ENCODE data around the gene GAS2. TPM values are rescaled to one million over a fixed set of nuclear protein-coding genes. Genes with fewer than 3 reads are reported as not detected.

Gene GAS2
- polyA plus RNA-seq, 3 donors, result 0.86 to 1.00 (median 0.89) TPM

- WGBS (ENCODE audit: insufficient coverage), result no CpG with 5 or more reads among the region's 1 CpG
- H3K9ac ChIP-seq (ENCODE audit: insufficient read depth, low read length, poor library complexity, severe bottlenecking), result no peak overlapping the region
- H3K27me3 ChIP-seq (ENCODE audit: control insufficient read depth in 2 of 2, insufficient read depth in 2 of 2, low read length in 2 of 2), result peaks cover 33 to 46% of the 10 kb centered on the region in 2 donors
- no peak overlapping the region for H3K4me2 ChIP-seq (replicated peaks; ENCODE audit: extremely low read depth, low read length, poor library complexity, severe bottlenecking)
- H3K27ac ChIP-seq (ENCODE audit: low read depth in 1 of 2, low read length in 2 of 2), result no peak overlapping the region
- Mint-ChIP-seq H3K27ac (no peak overlapping the region), H3K9me3 (peaks cover 0 to 5% (median 2%) of the 10 kb centered on the region in 7 donors), H3K27me3 (ENCODE audit: low read depth in 3 of 3) (peaks cover 22 to 32% (median 26%) of the 10 kb centered on the region in 3 donors), H3K4me3 (no peak overlapping the region), H3K4me1 (peaks cover 4% of the 10 kb centered on the region), H3K36me3 (no peaks in the 10 kb centered on the region)
- H3K4me1 ChIP-seq (ENCODE audit: control insufficient read depth in 1 of 2, insufficient read depth in 2 of 2, low read length in 2 of 2), result no peaks in the 10 kb centered on the region
- no peaks in the 10 kb centered on the region for H3K9me3 ChIP-seq (replicated peaks in 1 of 2; ENCODE audit: control insufficient read depth in 1 of 2, insufficient read depth in 1 of 2, low read length in 2 of 2)
- no peaks in the 10 kb centered on the region for H3K79me2 ChIP-seq (ENCODE audit: insufficient read depth, low read length)
- H2AFZ ChIP-seq (ENCODE audit: insufficient read depth, low read depth, low read length, poor library complexity, severe bottlenecking), result no peak overlapping the region
- intact Hi-C loops (cut with micrococcal nuclease), result no loop called here
- no peaks in the 10 kb centered on the region for H4K20me1 ChIP-seq (ENCODE audit: insufficient read depth, low read length)
- no peak for TF ChIP-seq CTCF (IDR thresholded peaks at IDR 0.05)
- H3K4me3 ChIP-seq (replicated peaks in 1 of 3; ENCODE audit: low read depth in 2 of 3, low read length in 3 of 3), result no peak overlapping the region
- H3K36me3 ChIP-seq (replicated peaks in 1 of 2; ENCODE audit: control insufficient read depth in 1 of 2, insufficient read depth in 2 of 2, low read length in 2 of 2), result no peaks in the 10 kb centered on the region
- DNase-seq, result no peak
Measured at GRCh38 chr11:22670830-22671229, 4.4 kb downstream of the GAS2 start.

- intact Hi-C loops (cut with micrococcal nuclease), result no loop called here
- no peaks in the 10 kb centered on the region for H3K79me2 ChIP-seq (ENCODE audit: insufficient read depth, low read length)
- no peak overlapping the region for H3K4me2 ChIP-seq (replicated peaks; ENCODE audit: extremely low read depth, low read length, poor library complexity, severe bottlenecking)
- peaks cover 14 to 23% (median 17%) of the 10 kb centered on the region in 3 donors for H3K27me3 Mint-ChIP-seq (ENCODE audit: low read depth in 3 of 3)
- H3K9me3 Mint-ChIP-seq, result peaks cover 0 to 2% (median 0%) of the 10 kb centered on the region in 7 donors
- no peaks in the 10 kb centered on the region for H3K36me3 ChIP-seq (replicated peaks in 1 of 2; ENCODE audit: control insufficient read depth in 1 of 2, insufficient read depth in 2 of 2, low read length in 2 of 2)
- H3K9ac ChIP-seq (ENCODE audit: insufficient read depth, low read length, poor library complexity, severe bottlenecking), result no peak overlapping the region
- peaks cover 2% of the 10 kb centered on the region for H3K4me1 Mint-ChIP-seq
- 50% methylated on average over 1 of the region's 2 CpGs for WGBS (ENCODE audit: insufficient coverage)
- H3K27ac ChIP-seq (ENCODE audit: low read depth in 1 of 2, low read length in 2 of 2), result no peak overlapping the region
- H3K4me3 Mint-ChIP-seq, result no peak overlapping the region
- no peak overlapping the region for H2AFZ ChIP-seq (ENCODE audit: insufficient read depth, low read depth, low read length, poor library complexity, severe bottlenecking)
- H3K9me3 ChIP-seq (replicated peaks in 1 of 2; ENCODE audit: control insufficient read depth in 1 of 2, insufficient read depth in 1 of 2, low read length in 2 of 2), result no peaks in the 10 kb centered on the region
- H3K36me3 Mint-ChIP-seq, result no peaks in the 10 kb centered on the region
- no peaks in the 10 kb centered on the region for H3K4me1 ChIP-seq (ENCODE audit: control insufficient read depth in 1 of 2, insufficient read depth in 2 of 2, low read length in 2 of 2)
- no peak for TF ChIP-seq CTCF (IDR thresholded peaks at IDR 0.05)
- H3K27ac Mint-ChIP-seq, result no peak overlapping the region
- H3K27me3 ChIP-seq (ENCODE audit: control insufficient read depth in 2 of 2, insufficient read depth in 2 of 2, low read length in 2 of 2), result peaks cover 25 to 37% of the 10 kb centered on the region in 2 donors
- H3K4me3 ChIP-seq (replicated peaks in 1 of 3; ENCODE audit: low read depth in 2 of 3, low read length in 3 of 3), result no peak overlapping the region
- DNase-seq, result no peak
- no peaks in the 10 kb centered on the region for H4K20me1 ChIP-seq (ENCODE audit: insufficient read depth, low read length)
Measured at GRCh38 chr11:22671751-22672150, 5.3 kb downstream of the GAS2 start.

All from CD14-positive monocyte (primary cell).